NCI-H1436 treated with DMSO at 0.1 percent for 48 hours (cell line): Measurements from ENCODE around the gene RNF183.
A peak's percentile ranks its signal among the peaks of the same experiment; 100 is the strongest.

ENCODE experiments used
- DNase-seq: peaks from one replicate; lab custom pipeline; 2025; lab: John Stamatoyannopoulos, UW

RNF183 gene, protein sequence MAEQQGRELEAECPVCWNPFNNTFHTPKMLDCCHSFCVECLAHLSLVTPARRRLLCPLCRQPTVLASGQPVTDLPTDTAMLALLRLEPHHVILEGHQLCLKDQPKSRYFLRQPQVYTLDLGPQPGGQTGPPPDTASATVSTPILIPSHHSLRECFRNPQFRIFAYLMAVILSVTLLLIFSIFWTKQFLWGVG

GRCh38 chr9:113302792-113303418 is at the start of gene RNF183:
Gene RNF183 (minus strand): TSS chr9:113303376. CDS start chr9:113298184, 5,192 bp downstream.
- DNase-seq: no peak

GRCh38 chr9:113352411-113352810 is 49.2 kb upstream of the RNF183 start:
- DNase-seq: no peak

DNA sequence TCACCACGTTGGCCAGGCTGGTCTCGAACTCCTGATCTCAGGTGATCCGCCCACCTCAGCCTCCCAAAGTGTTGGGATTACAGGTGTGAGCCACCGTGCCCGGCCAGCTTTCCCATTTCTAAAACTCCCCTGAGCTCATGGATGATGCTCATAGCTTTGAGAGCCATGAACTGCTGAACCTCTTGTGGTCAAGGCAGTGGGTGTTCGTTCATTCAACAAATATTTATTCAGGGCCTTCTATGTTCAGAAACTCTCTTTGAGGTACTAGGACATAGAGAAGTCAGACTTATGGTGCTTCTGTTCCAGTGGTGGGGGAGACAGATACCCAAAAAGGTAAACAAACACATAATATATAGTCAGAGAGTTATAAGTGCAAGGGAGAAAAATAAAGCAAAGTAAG is 48.8 kb upstream of the RNF183 start:
- DNase-seq: no peak

DNA sequence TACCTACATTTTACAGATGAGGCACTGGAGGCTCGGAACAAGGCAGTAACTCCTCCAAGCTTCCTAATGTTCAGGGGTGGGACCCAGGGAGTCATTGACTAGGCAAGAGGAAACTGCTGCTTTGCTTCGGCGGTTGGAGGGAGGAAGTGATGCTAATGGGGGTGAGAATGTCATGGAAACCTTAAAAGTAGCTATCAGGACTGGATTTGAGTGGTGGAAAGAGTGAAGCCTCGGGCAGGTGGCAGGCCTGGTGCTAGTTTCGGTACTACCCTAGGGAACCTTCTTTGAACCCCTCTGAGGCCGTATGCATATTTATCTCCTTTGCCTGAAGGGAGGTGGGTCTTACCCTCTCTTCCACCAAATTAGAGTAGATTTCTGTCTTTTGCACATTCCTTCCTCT is 47.8 kb upstream of the RNF183 start:
- DNase-seq: no peak

DNA sequence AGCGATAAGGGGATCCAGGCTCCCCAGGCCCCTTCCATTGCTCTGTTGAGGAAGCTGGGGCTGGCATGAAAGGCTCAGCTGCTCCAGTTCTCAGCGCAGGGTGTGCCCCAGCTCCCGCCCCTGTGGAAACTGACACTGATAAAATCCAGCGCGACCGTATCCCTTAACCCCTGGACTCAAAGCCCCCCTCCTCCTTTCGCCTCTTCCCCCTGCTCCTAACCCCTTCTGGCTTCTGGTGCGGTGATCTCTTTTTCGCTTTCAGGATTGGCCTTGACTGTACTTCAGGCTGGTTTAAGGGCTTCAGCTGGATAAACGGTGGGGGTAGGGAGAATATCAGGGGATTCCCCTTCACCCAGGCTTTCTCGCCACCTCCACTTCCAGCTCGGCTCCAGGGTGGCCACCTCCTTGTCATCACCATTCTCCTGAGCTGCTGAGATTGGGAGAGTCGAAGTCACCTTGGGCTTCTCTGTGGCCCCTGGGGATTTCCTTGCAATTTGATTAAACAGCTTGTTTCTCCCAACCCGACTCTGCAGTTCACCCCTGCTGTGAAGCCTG is 47.0 kb upstream of the RNF183 start:
- no peak for DNase-seq

DNA sequence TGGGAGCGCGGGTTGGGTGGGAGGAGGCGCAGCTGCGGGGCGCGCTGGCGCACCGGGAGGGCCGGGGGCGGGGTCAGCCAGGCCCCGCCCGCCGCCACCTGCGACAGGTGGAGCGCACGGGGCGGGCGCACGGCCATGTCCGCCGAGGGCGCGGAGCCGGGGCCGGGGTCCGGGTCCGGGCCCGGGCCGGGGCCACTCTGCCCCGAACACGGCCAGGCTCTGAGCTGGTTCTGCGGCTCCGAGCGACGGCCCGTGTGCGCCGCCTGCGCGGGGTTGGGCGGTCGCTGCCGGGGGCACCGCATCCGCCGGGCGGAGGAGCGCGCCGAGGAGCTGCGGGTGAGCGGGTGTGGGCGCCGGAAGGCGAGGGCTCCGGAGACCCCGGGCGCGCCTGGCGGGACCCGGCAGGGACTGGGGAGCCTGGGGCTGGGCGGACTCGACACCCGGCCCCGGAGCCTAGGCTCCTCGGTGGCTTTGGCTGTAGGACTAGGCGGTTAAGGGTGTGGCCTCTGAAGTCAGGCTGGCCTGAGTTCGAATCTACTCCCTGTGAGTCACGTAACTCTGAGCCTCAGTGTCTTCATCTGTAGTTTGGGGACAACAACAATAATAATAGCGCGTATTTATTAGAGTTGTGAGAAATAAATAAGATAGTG is 46.4 kb upstream of the RNF183 start, which contains the start of gene BSPRY:
Gene BSPRY, plus strand, starts transcription at position 97 of the 650 bp plus-strand sequence. Its CDS starts 39 bp downstream, at position 136.
- no peak for DNase-seq

GRCh38 chr9:113349066-113349444 is 45.9 kb upstream of the RNF183 start:
- DNase-seq: no peak

- DNase-seq: no peak
Observed at GRCh38 chr9:113348437-113348836, 45.3 kb upstream of the RNF183 start.

DNA sequence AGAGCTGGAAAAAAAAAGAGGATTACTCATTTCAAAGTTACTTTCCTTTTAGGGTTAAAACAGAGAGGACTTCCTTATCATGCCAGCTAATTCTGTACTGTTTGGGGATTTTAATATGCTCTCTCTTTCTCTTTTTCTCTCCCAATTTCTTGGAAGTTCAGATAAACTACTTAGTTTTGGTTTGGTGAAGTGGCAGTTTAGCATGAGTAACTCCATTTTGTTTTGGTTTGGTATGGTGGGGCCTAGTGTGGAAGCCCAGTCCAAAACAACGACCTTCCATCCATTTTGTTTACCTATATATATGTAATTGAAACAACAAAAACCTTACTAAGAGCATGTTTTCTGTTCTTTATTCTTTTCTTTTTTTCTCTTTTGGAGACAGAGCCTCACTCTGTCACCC is 42.5 kb upstream of the RNF183 start:
- no peak for DNase-seq

DNA sequence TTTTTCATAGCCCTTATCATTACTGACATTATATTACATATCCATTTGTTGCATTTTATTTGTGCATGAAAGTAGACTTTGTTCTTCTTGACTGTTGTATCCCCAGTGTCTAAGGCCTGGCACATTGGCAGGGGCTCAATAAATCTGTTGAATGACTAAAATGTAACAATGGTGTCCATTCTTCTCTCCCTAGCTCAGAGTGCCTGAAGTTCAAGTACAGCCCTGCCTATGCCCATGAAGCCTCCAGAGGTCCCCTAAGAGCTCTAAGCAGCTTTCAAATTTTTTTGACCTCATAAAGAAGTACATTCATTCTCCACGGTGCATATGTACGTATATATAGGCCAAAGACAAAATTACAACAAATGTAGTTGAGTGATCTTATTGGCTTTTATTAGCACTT is 42.0 kb upstream of the RNF183 start:
- DNase-seq: no peak

DNA sequence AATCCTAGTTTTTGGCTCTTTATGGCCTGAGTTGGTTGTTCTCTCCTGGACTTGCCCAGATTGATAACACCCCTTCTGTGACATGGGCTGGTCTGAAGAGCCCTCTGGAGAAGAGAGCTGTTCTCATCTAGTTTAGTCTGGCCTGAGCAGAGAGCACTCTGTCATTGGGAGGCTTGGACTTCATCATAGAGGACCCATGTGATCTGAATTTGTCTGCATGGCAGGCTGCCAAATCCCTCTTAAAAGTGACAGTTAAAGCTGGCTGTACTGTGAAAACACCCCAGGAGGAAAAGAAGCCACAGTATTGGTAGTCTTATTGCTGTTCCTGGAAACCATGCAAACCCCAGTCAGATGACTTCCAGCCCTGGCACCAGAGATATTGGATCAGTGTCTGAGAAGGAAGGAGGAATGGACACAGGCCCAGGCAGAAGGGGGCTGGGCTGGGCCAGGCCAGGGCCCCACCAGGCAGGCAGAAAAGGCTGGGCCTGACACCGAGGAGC is 40.6 kb upstream of the RNF183 start:
- DNase-seq: peak; percentile 71

DNA sequence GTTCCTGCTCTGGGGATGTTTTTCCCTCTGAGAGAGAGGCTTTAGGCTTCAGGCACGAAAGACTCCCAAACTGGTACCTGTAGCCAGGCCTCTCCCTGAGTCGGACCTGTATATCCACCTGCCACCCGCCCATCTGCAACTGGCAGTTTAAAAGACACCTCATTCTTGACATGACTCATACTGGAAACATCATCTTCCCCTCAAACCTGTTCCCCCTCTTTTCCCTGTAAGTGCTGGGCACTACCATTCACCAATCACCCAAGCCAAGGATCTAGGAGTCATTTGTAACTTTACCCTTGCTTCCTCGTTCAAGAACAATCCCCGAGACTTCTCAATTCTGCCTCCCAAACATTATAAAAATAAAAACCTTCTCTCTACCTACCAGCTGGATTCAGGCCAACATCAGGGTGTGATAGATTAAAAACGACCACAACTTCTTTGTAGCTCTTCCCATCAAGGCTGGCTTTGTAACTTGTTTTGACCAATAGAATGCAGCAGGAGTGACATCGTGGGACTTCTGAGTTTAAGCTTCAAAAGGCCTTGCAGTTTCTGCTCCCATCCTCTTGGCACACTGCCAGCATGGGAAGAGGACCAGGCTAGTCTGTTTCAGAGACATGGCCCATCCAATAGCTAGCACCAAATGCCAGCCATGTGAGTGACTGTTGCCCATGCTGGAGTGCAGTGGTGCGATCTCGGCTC is 38.7 kb upstream of the RNF183 start:
- no peak for DNase-seq

DNA sequence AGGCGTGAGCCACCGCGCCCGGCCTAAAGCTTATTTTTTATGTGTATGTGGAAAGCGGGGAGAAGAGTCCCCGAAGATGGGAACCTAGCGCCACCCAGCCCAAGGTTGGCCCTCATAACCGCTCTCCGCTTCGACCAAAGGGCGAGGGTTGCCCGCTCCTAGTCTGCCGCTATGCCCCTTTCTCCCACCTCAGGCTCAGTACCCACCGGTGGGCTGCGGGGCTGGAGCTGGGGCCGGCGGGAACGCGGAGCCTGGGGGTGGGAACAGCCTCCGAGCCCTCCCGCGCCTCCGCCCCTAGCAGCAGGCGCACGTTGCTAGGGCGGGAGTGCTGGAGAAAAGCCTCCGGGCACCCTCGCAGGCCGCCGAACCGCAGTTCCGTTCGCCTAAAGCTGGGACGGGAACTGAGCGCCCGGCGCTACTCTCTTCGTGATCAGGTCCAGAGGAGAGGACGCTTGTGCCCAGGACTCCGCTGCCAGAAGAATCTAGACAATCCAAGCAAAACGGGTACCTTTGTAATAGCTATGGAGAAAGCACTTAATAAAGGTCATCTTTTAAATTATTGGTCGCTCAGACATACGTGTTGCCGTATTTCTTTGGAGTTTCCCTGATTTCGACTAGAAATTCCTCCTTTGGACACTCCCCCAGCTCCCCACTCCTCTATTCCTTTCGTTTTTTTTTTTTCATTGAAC is 37.0 kb upstream of the RNF183 start, which contains the start of gene WDR31:
Gene WDR31, minus strand, starts transcription at position 265 of the 689 bp plus-strand sequence. CDS start 8,253 bp downstream, outside the sequence.
- peak; percentile 10 for DNase-seq

DNA sequence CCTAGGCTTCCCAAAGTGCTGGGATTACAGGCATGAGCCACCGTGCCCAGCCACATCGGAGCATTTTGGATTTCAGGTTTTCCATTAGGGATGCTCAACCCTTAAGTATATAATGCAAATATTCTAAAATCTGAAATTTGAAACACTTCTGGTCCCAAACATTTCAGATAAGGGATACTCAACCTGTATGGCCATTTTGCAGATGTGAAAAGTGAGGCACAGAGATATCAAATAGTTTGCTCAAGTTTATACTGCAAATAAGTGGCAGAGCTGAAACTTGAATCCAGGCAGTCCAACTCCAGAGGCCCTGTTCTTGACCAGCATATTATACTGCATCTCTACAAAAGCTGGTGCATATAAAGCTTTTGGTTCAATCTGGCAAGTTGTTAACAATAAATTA is 34.5 kb upstream of the RNF183 start:
- no peak for DNase-seq

- DNase-seq: no peak
Observed at GRCh38 chr9:113331780-113332179, 28.6 kb upstream of the RNF183 start.

DNA sequence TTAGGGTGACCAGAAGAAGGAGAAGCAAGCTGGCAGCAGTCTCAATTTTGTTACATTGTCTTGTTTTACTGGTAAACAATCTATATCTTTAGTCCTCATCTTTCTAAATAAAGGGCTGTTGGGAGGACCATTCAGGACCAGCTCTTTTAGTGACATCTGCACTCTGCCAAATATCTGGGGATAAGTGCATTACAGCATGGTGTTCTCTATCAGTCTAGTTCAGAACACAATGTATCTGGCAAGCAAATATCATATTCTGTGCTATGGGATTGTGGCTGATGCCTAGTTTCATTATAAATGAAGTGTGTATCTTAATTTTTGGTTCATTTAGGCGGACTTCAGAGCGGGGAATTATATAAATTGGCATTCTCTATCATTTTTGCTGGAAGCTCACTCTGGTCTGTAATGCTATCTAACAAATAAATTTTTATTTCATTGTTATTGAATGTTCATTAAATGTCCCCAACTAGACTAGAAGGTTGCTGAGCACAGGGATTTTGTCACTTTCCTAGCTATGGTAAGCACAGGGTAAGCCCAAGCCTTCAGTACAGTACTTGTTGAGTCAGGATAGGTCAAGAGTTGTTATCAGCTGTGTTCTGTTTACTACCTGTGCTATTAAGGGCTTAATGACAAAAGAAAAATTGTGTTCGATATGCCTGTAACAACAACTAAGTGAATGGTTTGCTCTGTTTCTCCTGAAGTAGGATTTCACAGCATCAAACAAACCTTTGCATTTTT is 25.0 kb upstream of the RNF183 start:
- DNase-seq: no peak

GRCh38 chr9:113326230-113326629 is 23.1 kb upstream of the RNF183 start:
- no peak for DNase-seq

GRCh38 chr9:113322671-113323070 is 19.5 kb upstream of the RNF183 start:
- no peak for DNase-seq

DNA sequence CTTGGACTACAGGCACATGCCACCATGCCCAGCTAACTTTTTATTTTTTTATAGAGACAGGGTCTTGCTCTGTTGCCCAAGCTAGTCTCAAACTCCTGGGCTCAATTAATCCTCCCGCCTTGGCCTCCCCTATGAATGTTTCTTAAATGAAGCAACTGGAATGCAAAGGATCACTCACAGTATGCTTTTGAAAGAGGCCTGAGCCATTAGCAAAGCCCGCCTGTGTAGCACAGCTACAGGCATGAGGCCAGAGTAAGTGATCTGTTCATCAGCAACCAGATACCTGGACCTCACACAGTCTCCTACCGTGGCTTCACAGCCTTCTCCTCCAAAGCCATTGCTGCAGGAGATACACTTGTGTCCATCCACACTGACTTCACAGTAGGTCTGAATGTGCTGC is 16.9 kb upstream of the RNF183 start:
- DNase-seq: no peak

- no peak for DNase-seq
Observed at GRCh38 chr9:113319054-113319453, 15.9 kb upstream of the RNF183 start.

DNA sequence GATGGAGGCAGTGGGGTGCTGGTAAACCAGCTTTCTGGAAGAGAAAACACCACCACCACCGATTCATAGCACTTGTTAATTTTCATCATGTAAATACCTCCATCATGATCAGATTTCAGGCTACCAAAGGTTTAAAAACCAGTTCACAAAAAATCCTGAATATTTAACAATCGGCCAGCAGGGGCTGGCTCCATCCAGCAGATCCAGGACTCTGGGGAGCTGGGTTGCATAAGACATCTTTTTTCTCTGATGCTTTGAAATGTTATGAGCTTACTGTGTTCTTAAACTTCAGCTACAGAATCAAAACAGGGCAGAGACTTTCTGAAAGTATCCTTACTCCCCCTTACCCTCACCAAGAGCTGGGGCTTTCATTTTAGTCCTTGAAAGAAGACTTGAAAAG is 14.6 kb upstream of the RNF183 start:
- no peak for DNase-seq
